Cardiac fibroblast (primary cell): ENCODE measurements around the gene KLHL30.

ENCODE experiments used
- DNase-seq, 2 donors: peaks; one replicate each; pipeline versions ENCODE4 v3.0.0 to v3.0.0-alpha.2; 2010; ENCODE audit warnings: low read depth in 2 of 2
- H3K4me3 ChIP-seq, 2 donors: replicated peaks in 1 of 2; 1 replicate in 1 of 2; 2 replicates in 1 of 2; pipeline ENCODE4 v1.5.1; 2011; ENCODE audit warnings: low read depth in 2 of 2, low read length in 2 of 2, mild to moderate bottlenecking in 2 of 2, moderate library complexity in 1 of 2
- CTCF ChIP-seq: IDR thresholded peaks from one replicate; pipeline ENCODE4 v1.5.1; 2011; ENCODE audit warnings: low read depth, mild to moderate bottlenecking, low read length, inconsistent platforms

Gene KLHL30

DNA sequence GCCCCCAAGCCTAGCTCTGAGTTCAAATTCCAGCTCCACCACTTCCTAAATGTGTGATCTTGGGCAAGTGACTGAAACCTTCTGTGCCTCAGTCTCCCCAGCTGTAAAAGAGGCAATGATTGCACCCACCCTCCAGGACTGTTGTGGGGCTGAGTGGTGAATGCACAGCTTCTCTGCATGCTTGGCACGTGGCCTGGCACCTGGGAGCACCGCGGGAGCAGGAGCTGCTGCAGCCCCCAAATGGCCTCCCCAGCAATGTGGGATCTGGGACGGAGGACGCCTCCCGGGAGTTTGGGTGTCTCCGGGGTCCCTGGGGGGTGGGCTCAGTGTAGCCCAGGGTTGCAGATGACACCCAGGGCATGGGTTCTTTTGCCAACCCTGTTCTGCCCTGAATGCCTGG, 1.6 kb downstream of the KLHL30 start:
- DNase-seq, result no peak
- H3K4me3 ChIP-seq, result no peak overlapping the region
- TF ChIP-seq CTCF, result no peak

DNA sequence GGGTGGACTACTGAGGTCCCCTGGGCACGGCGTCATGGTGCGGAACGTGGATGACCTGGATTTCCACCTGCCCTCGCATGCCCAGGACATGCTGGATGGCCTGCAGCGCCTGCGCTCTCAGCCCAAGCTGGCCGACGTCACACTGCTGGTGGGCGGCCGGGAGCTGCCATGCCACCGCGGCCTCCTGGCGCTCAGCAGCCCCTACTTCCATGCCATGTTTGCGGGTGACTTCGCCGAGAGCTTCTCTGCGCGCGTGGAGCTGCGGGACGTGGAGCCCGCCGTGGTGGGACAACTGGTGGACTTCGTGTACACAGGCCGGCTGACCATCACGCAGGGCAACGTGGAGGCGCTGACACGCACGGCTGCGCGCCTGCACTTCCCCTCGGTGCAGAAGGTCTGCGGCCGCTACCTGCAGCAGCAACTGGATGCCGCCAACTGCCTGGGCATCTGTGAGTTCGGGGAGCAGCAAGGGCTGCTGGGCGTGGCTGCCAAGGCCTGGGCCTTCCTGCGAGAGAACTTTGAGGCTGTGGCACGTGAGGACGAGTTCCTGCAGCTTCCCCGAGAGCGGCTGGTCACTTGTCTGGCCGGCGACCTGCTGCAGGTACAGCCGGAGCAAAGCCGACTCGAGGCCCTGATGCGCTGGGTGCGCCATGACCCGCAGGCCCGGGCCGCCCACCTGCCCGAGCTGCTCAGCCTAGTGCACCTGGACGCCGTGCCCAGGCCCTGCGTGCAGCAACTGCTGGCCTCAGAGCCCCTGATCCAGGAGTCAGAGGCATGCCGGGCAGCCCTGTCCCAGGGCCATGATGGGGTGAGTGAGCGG, 2.5 kb downstream of the KLHL30 start:
- no peak overlapping the region for H3K4me3 ChIP-seq
- no peak for TF ChIP-seq CTCF
- no peak for DNase-seq

GRCh38 chr2:238141541-238142318, 3.3 kb downstream of the KLHL30 start:
- H3K4me3 ChIP-seq, result no peak overlapping the region
- no peak for DNase-seq

GRCh38 chr2:238142382-238143205, 4.1 kb downstream of the KLHL30 start:
- no peak overlapping the region for H3K4me3 ChIP-seq
- no peak for DNase-seq
- no peak for TF ChIP-seq CTCF

More at GRCh38 chr2:238141541-238142318, 3.3 kb downstream of the KLHL30 start:
- TF ChIP-seq CTCF, result no peak

GRCh38 chr2:238143239-238143951, 4.9 kb downstream of the KLHL30 start:
- no peak overlapping the region for H3K4me3 ChIP-seq
- no peak for TF ChIP-seq CTCF
- peak; percentile 38 to 61 for DNase-seq

DNA sequence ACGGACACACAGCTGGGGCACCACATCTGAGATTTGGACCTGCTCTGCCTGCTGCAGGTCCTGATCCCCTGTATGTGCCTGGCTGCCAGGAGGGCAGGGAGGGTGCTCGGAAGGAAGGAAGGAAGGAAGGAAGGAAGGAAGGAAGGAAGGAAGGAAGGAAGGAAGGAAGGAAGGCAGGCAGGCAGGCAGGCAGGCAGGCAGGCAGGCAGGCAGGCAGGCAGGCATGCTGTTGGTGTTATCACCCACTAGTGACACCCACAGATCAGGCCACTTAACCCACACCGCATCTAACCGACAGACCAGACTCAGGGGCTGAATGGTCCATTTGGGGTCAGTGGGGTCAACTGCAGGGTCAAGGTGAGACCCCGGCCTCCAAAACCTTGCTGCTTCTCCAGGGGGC, 5.8 kb downstream of the KLHL30 start:
- H3K4me3 ChIP-seq, result no peak overlapping the region
- DNase-seq, result no peak
- no peak for TF ChIP-seq CTCF
